ENCODE data around the gene C19orf38. TPM values are rescaled to one million over a fixed set of nuclear protein-coding genes. Genes with fewer than 3 reads are reported as not detected.

Gene C19orf38
- polyA plus RNA-seq, 1 donor from 2014 or later: not detected

GRCh38 chr19:10802479-10802878 is 45.7 kb upstream of the C19orf38 start:
- H2AFZ ChIP-seq (ENCODE audit: low read depth, low read length): no peak overlapping the region
- H3K4me3 ChIP-seq (ENCODE audit: low read length): no peak overlapping the region
- H3K36me3 ChIP-seq (ENCODE audit: insufficient read depth, low read length): peaks cover 9% of the 10 kb centered on the region
- no peaks in the 10 kb centered on the region for H3K27me3 ChIP-seq (ENCODE audit: insufficient read depth, low read depth, low read length)
- no peak overlapping the region for H3K9ac ChIP-seq (ENCODE audit: low read length)
- TF ChIP-seq REST (IDR thresholded peaks at IDR 0.05; ENCODE audit: borderline replicate concordance) (no peak), RAD21 (conservative IDR thresholded peaks at IDR 0.05) (no peak), EZH2 (IDR thresholded peaks at IDR 0.05; ENCODE audit: borderline replicate concordance, insufficient read depth, low read length, poor library complexity, severe bottlenecking) (no peak)
- no peaks in the 10 kb centered on the region for H3K9me3 ChIP-seq (ENCODE audit: low read length)
- H3K79me2 ChIP-seq (replicated peaks; ENCODE audit: insufficient read depth, low read length): no peaks in the 10 kb centered on the region
- no peaks in the 10 kb centered on the region for H3F3A ChIP-seq (ENCODE audit: insufficient read depth, low read length, poor library complexity, severe bottlenecking)
- no peaks in the 10 kb centered on the region for H3K9me2 ChIP-seq (ENCODE audit: insufficient read depth, low read length)
- no peak overlapping the region for H3K4me2 ChIP-seq (ENCODE audit: low read length)
- H4K20me1 ChIP-seq (ENCODE audit: insufficient read depth): no peaks in the 10 kb centered on the region
- no peak overlapping the region for H3K27ac ChIP-seq (ENCODE audit: low read length)

GRCh38 chr19:10803252-10803651 is 45.0 kb upstream of the C19orf38 start:
- Histone ChIP-seq H2AFZ (ENCODE audit: low read depth, low read length) (no peak overlapping the region), H3K9me3 (ENCODE audit: low read length) (no peaks in the 10 kb centered on the region), H3K36me3 (ENCODE audit: insufficient read depth, low read length) (peaks cover 9% of the 10 kb centered on the region), H3K27ac (ENCODE audit: low read length) (no peak overlapping the region), H3K4me2 (ENCODE audit: low read length) (no peak overlapping the region), H3K4me3 (ENCODE audit: low read length) (no peak overlapping the region), H3K9me2 (ENCODE audit: insufficient read depth, low read length) (no peaks in the 10 kb centered on the region), H3F3A (ENCODE audit: insufficient read depth, low read length, poor library complexity, severe bottlenecking) (no peaks in the 10 kb centered on the region), H3K27me3 (ENCODE audit: insufficient read depth, low read depth, low read length) (no peaks in the 10 kb centered on the region), H3K9ac (ENCODE audit: low read length) (no peak overlapping the region), H3K79me2 (replicated peaks; ENCODE audit: insufficient read depth, low read length) (no peaks in the 10 kb centered on the region), H4K20me1 (ENCODE audit: insufficient read depth) (no peaks in the 10 kb centered on the region)
- TF ChIP-seq MXI1 (conservative IDR thresholded peaks at IDR 0.05; ENCODE audit: poor library complexity, severe bottlenecking) (no peak), REST (IDR thresholded peaks at IDR 0.05; ENCODE audit: borderline replicate concordance) (no peak), TAF1 (IDR thresholded peaks at IDR 0.05; ENCODE audit: low read depth) (no peak), POLR2AphosphoS5 (IDR thresholded peaks at IDR 0.05) (no peak), CTCF (IDR thresholded peaks at IDR 0.05; ENCODE audit: poor library complexity, severe bottlenecking) (no peak), EP300 (conservative IDR thresholded peaks at IDR 0.05; ENCODE audit: poor library complexity, severe bottlenecking) (no peak), EZH2 (IDR thresholded peaks at IDR 0.05; ENCODE audit: borderline replicate concordance, insufficient read depth, low read length, poor library complexity, severe bottlenecking) (no peak), RAD21 (conservative IDR thresholded peaks at IDR 0.05) (no peak), SMC3 (conservative IDR thresholded peaks at IDR 0.05; ENCODE audit: poor library complexity) (no peak)

Data from neural cell (in vitro differentiated cells).